HepG2 (cell line): Measurements from ENCODE around the gene SERPINA6. TPM values are rescaled to one million over a fixed set of nuclear protein-coding genes. Genes with fewer than 3 reads are reported as not detected.

ENCODE experiments used
- ATAC-seq: fragments of 200-7000 bp; cut with Tn5 transposase; 3 replicates; pipeline ENCODE4 v1.9.1; 2020; ENCODE audit warnings: mild to moderate bottlenecking, moderate library complexity
- BruUV-seq: library from RNA; stranded (reverse); fragments of 400-500 nt; replicated peaks from 2 replicates; lab custom pipeline; 2021; lab: Mats Ljungman, UMichigan
- CTCF ChIA-PET: fragments of 300-600 bp; formaldehyde crosslinking; extraction: SDS; loops from one replicate; lab custom pipeline; 2021; ENCODE audit warnings: low total read pairs, inconsistent platforms, low intra/inter-chr PET ratio; lab: Yijun Ruan, JAX
- POLR2A ChIA-PET: fragments of 350-600 bp; sonication (Branson Sonifier 250); formaldehyde crosslinking; loops from one replicate; lab custom pipeline; 2020; ENCODE audit warnings: antibody characterized with exemption, inconsistent platforms; lab: Yijun Ruan, JAX
- DNase-seq: peaks from one replicate; pipeline ENCODE4 v3.0.0-alpha.2; 2015; ENCODE audit warnings: low spot score
- FAIRE-seq: peaks from 3 replicates; lab custom pipeline; 2011; peaks lifted over from hg19 to GRCh38; lab: Jason Lieb, UNC
- H2AFZ ChIP-seq: one replicate; pipeline ENCODE4 v1.6.1; 2011; ENCODE audit warnings: low read length, inconsistent platforms
- H3K27ac ChIP-seq: fragments of 300-600 bp; 3 replicates; pipeline ENCODE4 v1.8.0; 2011; ENCODE audit warnings: mixed run types, mild to moderate bottlenecking, mixed read lengths, low read length, inconsistent platforms; ENCODE audit not compliant: insufficient read depth; ENCODE audit errors: extremely low read length
- H3K27me3 ChIP-seq, 2 experiments: fragments of 200-600 bp in 1 of 2; 2 replicates in 1 of 2; 3 replicates in 1 of 2; pipeline versions ENCODE4 v1.6.0 to v1.8.0; 2011; ENCODE audit warnings: low read length in 2 of 2, mild to moderate bottlenecking in 2 of 2, moderate library complexity in 2 of 2, inconsistent platforms in 1 of 2; ENCODE audit not compliant: insufficient read depth in 2 of 2, control insufficient read depth in 1 of 2
- H3K36me3 ChIP-seq, 2 experiments: fragments of 200-600 bp in 1 of 2; replicated peaks in 1 of 2; 2 replicates in 1 of 2; 3 replicates in 1 of 2; pipeline versions ENCODE4 v1.5.1 to v1.8.0; 2011; ENCODE audit warnings: low read length in 2 of 2, inconsistent platforms in 1 of 2; ENCODE audit not compliant: insufficient read depth in 2 of 2, control insufficient read depth in 1 of 2
- H3K4me1 ChIP-seq: 2 replicates; pipeline ENCODE4 v1.5.1; 2012; ENCODE audit warnings: low read length, inconsistent platforms; ENCODE audit not compliant: insufficient read depth
- H3K4me2 ChIP-seq: 2 replicates; pipeline ENCODE4 v1.6.0; 2011; ENCODE audit warnings: low read depth, low read length, inconsistent platforms
- H3K4me3 ChIP-seq, 3 experiments: fragments of 200-600 bp in 1 of 3; sonication (generic), shearing (Covaris generic) in 1 of 3; replicated peaks in 1 of 3; 2 replicates each; pipeline ENCODE4 v1.5.1; 2011 to 2016; ENCODE audit warnings: low read length in 3 of 3, inconsistent platforms in 2 of 3, low read depth in 2 of 3, mild to moderate bottlenecking in 2 of 3, control low read depth in 1 of 3, mixed read lengths in 1 of 3; ENCODE audit not compliant: insufficient read depth in 1 of 3
- H3K79me2 ChIP-seq: one replicate; pipeline ENCODE4 v1.6.1; 2011; ENCODE audit warnings: low read length, inconsistent platforms; ENCODE audit not compliant: insufficient read depth
- H3K9ac ChIP-seq: 2 replicates; pipeline ENCODE4 v1.6.0; 2011; ENCODE audit warnings: mild to moderate bottlenecking, low read depth, low read length, inconsistent platforms; ENCODE audit not compliant: insufficient read depth
- H3K9me3 ChIP-seq: 2 replicates; pipeline ENCODE4 v1.5.1; 2012; ENCODE audit warnings: mild to moderate bottlenecking, low read length
- H4K20me1 ChIP-seq: 2 replicates; pipeline ENCODE4 v1.6.0; 2011; ENCODE audit warnings: inconsistent platforms, mild to moderate bottlenecking, low read length, moderate library complexity; ENCODE audit not compliant: insufficient read depth
- DNMT3B ChIP-seq: conservative IDR thresholded peaks from 2 replicates; pipeline ENCODE4 v1.6.1; 2016; ENCODE audit warnings: missing biosample characterization, control low read depth
- UBTF ChIP-seq: sonication (generic); formaldehyde crosslinking; IDR thresholded peaks from 2 replicates; pipeline ENCODE4 v1.4.0; 2020; ENCODE audit warnings: mild to moderate bottlenecking, missing genetic modification reagents
- WGBS: methylation state at CpG from one replicate; pipeline ENCODE4 v1.1.6; 2017; ENCODE audit warnings: low lambda C conversion rate; 5-methylcytosine and 5-hydroxymethylcytosine counted together
- in situ Hi-C: cut with HindIII; loops from 2 replicates; pipeline ENCODE4 v1.10.0; 2017; ENCODE audit warnings: low pct_unique_long_range_greater_than_20kb; ENCODE audit not compliant: extremely low pct_ligation_motif_present
- intact Hi-C: fragments of 100-400 bp; cut with micrococcal nuclease; formaldehyde crosslinking; loops from one replicate; pipeline ENCODE4 v1.10.0; 2022; ENCODE audit not compliant: unreplicated experiment
- polyA plus RNA-seq, 8 experiments: library from polyadenylated mRNA; depleted of rRNA in 3 of 8; stranded (reverse) in 7 of 8; unstranded in 1 of 8; fragments of >200 nt; fragmentation: Illumina TruSeq in 4 of 8; extraction: Trizol in 4 of 8; gene quantifications; 2 replicates each; pipeline versions ENCODE4 v1.2.1 to v1.2.3, GENCODE V29; 2011 to 2016; ENCODE audit warnings: low read depth in 4 of 8, missing spikeins in 1 of 8, mixed read lengths in 1 of 8; ENCODE audit not compliant: insufficient read depth in 1 of 8
- total RNA-seq, 5 experiments: library from RNA; depleted of rRNA; stranded (reverse); fragments of >200 nt; fragmentation: Illumina TruSeq; extraction: Trizol; gene quantifications; 2 replicates each; pipeline ENCODE4 v1.2.3, GENCODE V29; 2016; ENCODE audit warnings: low read depth in 1 of 5
- TF ChIP-seq, protein P1 (sequence below): sonication (generic); formaldehyde crosslinking; IDR thresholded peaks from 2 replicates; pipeline ENCODE4 v1.4.0; 2020; ENCODE audit warnings: missing genetic modification reagents

Gene SERPINA6
- total and polyA plus RNA-seq, 2 of the 13 experiments (the other 11 are each of a cell fraction or from before 2014, with no cell fraction given), result 260 to 333 TPM

DNA sequence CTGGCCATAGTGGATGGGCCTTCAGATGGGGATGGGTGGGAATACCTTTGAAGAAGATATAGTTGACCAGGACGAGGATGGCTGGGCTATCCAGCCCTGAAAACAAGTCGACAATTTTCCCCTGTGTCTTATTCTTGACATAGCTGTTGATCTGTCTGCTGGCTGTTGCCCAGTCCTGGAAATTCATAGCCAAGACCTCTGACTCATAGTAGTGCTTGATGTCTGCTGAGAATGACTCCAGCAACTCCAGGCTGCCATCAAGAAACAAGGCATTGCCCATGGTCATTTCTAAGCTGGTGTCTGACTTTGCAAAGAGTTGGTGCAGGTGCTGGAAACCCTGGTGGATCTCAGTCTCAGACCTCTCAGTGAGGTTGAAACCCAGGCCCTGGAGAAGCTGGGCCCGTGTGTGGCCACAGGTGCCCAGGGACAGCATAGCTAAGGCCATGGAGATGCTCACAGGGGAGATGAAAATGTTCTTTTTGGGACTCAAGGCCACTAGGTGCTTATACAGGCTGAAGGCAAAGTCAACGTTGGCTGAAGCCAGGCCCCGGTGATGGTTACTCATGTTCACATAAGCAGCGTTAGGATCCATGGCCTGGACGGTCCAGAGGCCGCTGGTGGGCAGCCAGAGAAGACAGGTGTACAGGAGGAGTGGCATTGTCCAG is 9.0 kb downstream of the SERPINA6 start:
- Histone ChIP-seq H3K36me3 (peaks cover 22 to 54% of the 10 kb centered on the region in 2 experiments), H4K20me1 (peaks cover 6% of the 10 kb centered on the region; the same call in 1 of the 2 replicates), H3K4me3 (no peak overlapping the region), H3K9me3 (no peaks in the 10 kb centered on the region), H2AFZ (no peak overlapping the region), H3K79me2 (peaks cover 58% of the 10 kb centered on the region), H3K27me3 (no peaks in the 10 kb centered on the region), H3K4me2 (no peak overlapping the region), H3K4me1 (peaks cover 66% of the 10 kb centered on the region), H3K27ac (no peak overlapping the region), H3K9ac (no peak overlapping the region)
- no TSS peak for BruUV-seq
- ChIA-PET CTCF (no interaction called here), POLR2A (interaction anchor here (1.1 to 1.5 kb wide), 3 partner anchors 21 to 152 kb away, joined by 3 to 9 read pairs (median 4); partner anchors contain the start of gene SERPINA10)
- DNase-seq (no peak), ATAC-seq (no peak), FAIRE-seq (no peak)
- 95% methylated on average over 8 of the region's 8 CpGs for WGBS
- in situ Hi-C loops, result no loop called here
- intact Hi-C loops, result no loop called here
- no peak for TF ChIP-seq DNMT3B (CRISPR knock-in tag)
- TF ChIP-seq, protein P1, sequence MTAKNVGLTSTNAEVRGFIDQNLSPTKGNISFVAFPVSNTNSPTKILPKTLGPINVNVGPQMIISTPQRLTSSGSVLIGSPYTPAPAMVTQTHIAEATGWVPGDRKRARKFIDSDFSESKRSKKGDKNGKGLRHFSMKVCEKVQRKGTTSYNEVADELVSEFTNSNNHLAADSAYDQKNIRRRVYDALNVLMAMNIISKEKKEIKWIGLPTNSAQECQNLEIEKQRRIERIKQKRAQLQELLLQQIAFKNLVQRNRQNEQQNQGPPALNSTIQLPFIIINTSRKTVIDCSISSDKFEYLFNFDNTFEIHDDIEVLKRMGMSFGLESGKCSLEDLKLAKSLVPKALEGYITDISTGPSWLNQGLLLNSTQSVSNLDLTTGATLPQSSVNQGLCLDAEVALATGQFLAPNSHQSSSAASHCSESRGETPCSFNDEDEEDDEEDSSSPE (CRISPR knock-in tag), result no peak
- 0 out of 2 replicates have a peak, but pooled peaks have one; percentile 30 for TF ChIP-seq UBTF (CRISPR knock-in tag)
